Ovary (tissue), 3 donors: ENCODE measurements around the gene OR2T6.

Source experiments
- POLR2A ChIP-seq: fragments of 450-650 bp; IDR thresholded peaks from one replicate; pipeline ENCODE4 v1.6.1; 2017; ENCODE audit warnings: antibody characterized with exemption, mild to moderate bottlenecking, moderate library complexity
- TF ChIP-seq, protein P1 (sequence below), 3 donors: fragments of 450-650 bp in 2 of 3; fragments of 200-600 bp in 1 of 3; IDR thresholded peaks; one replicate each; pipeline versions ENCODE4 v1.5.1 to v1.8.0; 2016 to 2022; ENCODE audit warnings: antibody characterized with exemption in 3 of 3, mild to moderate bottlenecking in 1 of 3
- donor health status: DM: no; HTN: no; CAD: no.

- TF ChIP-seq, protein P1, sequence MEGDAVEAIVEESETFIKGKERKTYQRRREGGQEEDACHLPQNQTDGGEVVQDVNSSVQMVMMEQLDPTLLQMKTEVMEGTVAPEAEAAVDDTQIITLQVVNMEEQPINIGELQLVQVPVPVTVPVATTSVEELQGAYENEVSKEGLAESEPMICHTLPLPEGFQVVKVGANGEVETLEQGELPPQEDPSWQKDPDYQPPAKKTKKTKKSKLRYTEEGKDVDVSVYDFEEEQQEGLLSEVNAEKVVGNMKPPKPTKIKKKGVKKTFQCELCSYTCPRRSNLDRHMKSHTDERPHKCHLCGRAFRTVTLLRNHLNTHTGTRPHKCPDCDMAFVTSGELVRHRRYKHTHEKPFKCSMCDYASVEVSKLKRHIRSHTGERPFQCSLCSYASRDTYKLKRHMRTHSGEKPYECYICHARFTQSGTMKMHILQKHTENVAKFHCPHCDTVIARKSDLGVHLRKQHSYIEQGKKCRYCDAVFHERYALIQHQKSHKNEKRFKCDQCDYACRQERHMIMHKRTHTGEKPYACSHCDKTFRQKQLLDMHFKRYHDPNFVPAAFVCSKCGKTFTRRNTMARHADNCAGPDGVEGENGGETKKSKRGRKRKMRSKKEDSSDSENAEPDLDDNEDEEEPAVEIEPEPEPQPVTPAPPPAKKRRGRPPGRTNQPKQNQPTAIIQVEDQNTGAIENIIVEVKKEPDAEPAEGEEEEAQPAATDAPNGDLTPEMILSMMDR (IDR thresholded peaks at IDR 0.05) = no peak
- TF ChIP-seq POLR2A = no peak
Observed at GRCh38 chr1:248421384-248421783, 45.8 kb downstream of the OR2T6 start.
